Skeletal muscle satellite cell (primary cell): ENCODE data around the gene ANXA6.

Experiments used
- H3K27me3 ChIP-seq: 2 replicates; pipeline ENCODE4 v1.7.0; 2013; ENCODE audit warnings: low read length; ENCODE audit not compliant: control insufficient read depth, insufficient read depth
- H3K36me3 ChIP-seq: 2 replicates; pipeline ENCODE4 v1.7.0; 2013; ENCODE audit warnings: mild to moderate bottlenecking, control low read depth, low read length; ENCODE audit not compliant: insufficient read depth
- H3K4me1 ChIP-seq: 2 replicates; pipeline ENCODE4 v1.7.0; 2013; ENCODE audit warnings: low read length; ENCODE audit not compliant: control insufficient read depth, insufficient read depth
- H3K4me2 ChIP-seq: 2 replicates; pipeline ENCODE4 v1.7.0; 2013; ENCODE audit warnings: mild to moderate bottlenecking, low read length
- H3K4me3 ChIP-seq: 2 replicates; pipeline ENCODE4 v1.7.0; 2013; ENCODE audit warnings: low read length
- H3K9ac ChIP-seq: 2 replicates; pipeline ENCODE4 v1.7.0; 2013; ENCODE audit warnings: mild to moderate bottlenecking, low read depth, low read length, moderate library complexity
- H3K9me3 ChIP-seq: replicated peaks from 2 replicates; pipeline ENCODE4 v1.7.0; 2013; ENCODE audit warnings: mild to moderate bottlenecking, control low read depth, low read length

ANXA6 gene

DNA sequence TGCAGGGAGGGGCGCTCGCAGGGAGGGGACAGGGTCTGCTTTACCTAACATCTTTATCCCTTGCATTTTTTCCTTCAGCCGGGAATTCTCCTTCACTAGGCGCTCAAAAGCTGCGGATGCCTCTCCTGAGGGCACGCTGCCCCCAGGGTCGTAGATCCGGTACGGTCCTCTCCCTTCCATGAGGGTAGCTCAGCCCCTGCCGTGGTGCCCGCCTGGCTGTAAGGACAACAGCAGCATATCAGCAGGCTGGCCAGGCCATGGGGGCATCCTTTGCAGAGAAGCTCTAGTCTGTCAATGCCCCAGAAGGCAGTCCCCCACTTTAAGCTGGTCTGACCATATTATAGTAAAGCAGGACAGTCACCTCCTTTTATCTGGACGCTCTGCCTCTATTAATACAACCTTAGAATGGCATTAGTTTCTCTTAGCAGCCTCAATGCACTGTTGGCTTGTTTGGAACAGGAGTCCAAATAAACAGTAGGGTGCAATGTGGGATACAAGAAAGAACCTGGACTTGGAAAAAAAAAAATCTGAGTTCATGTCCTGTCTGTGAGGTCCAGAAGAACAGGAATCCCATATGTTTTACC lies 92.6 kb downstream of the ANXA6 start:
- no peak overlapping the region for H3K9ac ChIP-seq
- H3K27me3 ChIP-seq: no peaks in the 10 kb centered on the region
- peaks cover 47% of the 10 kb centered on the region for H3K36me3 ChIP-seq
- H3K9me3 ChIP-seq: no peaks in the 10 kb centered on the region
- H3K4me2 ChIP-seq: no peak overlapping the region
- peaks cover 66% of the 10 kb centered on the region for H3K4me1 ChIP-seq
- no peak overlapping the region for H3K4me3 ChIP-seq

- H3K9ac ChIP-seq: peak overlapping the region; percentile 57
- peaks cover 56% of the 10 kb centered on the region for H3K4me1 ChIP-seq
- H3K27me3 ChIP-seq: no peaks in the 10 kb centered on the region
- peak overlapping the region; percentile 75 for H3K4me2 ChIP-seq
- H3K9me3 ChIP-seq: no peaks in the 10 kb centered on the region
- H3K36me3 ChIP-seq: peaks cover 55% of the 10 kb centered on the region
- H3K4me3 ChIP-seq: peak overlapping the region; percentile 51
Measured at GRCh38 chr5:151063142-151063989, 94.2 kb downstream of the ANXA6 start.

DNA sequence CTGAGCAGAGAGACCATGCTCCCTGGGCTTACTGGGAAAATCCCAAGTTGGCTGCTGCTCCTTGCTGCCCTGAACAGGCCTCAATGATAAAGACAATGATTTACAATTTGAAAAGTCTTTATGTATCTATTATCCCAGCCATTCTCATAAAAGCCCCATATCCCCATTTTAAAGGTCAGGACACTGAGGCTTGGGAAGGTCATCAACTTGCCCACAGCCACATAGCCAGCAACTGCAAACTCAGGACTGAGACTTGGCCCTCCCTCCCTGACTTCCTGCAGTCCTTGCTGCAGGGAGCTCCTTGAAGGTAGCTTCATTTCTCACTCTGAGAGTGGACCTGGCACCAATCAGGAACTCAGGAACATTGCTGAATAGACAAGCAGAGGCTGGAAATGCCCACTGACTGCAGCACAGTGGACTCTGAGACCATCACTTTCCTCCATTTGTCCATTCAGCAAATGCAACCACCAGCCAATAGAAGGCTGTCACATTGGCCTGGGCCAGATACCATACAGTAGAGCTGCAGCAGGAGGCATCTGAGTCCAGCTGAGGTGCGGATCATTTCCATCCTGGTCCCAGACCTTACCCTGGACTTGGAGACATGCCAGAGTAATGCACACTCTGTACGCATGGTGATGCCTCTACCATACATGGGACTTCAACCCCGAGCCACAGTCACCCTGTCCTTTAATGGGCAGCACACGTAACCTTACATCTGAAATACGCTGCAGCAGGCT lies 95.0 kb downstream of the ANXA6 start:
- H3K36me3 ChIP-seq: peaks cover 55% of the 10 kb centered on the region
- H3K9me3 ChIP-seq: no peaks in the 10 kb centered on the region
- peak overlapping the region; percentile 10 for H3K9ac ChIP-seq
- peak overlapping the region; percentile 35 for H3K4me3 ChIP-seq
- no peaks in the 10 kb centered on the region for H3K27me3 ChIP-seq
- H3K4me1 ChIP-seq: peaks cover 49% of the 10 kb centered on the region
- peak overlapping the region; percentile 24 for H3K4me2 ChIP-seq

GRCh38 chr5:151060742-151061141 lies 96.8 kb downstream of the ANXA6 start:
- Histone ChIP-seq H3K9ac (no peak overlapping the region), H3K36me3 (peaks cover 62% of the 10 kb centered on the region), H3K4me1 (peaks cover 44% of the 10 kb centered on the region), H3K9me3 (no peaks in the 10 kb centered on the region), H3K4me3 (no peak overlapping the region), H3K27me3 (no peaks in the 10 kb centered on the region), H3K4me2 (no peak overlapping the region)

- Histone ChIP-seq H3K4me3 (no peak overlapping the region), H3K9ac (no peak overlapping the region), H3K4me1 (peaks cover 34% of the 10 kb centered on the region), H3K27me3 (no peaks in the 10 kb centered on the region), H3K9me3 (no peaks in the 10 kb centered on the region), H3K4me2 (no peak overlapping the region), H3K36me3 (peaks cover 78% of the 10 kb centered on the region)
Measured at GRCh38 chr5:151058891-151059489, 98.6 kb downstream of the ANXA6 start.

DNA sequence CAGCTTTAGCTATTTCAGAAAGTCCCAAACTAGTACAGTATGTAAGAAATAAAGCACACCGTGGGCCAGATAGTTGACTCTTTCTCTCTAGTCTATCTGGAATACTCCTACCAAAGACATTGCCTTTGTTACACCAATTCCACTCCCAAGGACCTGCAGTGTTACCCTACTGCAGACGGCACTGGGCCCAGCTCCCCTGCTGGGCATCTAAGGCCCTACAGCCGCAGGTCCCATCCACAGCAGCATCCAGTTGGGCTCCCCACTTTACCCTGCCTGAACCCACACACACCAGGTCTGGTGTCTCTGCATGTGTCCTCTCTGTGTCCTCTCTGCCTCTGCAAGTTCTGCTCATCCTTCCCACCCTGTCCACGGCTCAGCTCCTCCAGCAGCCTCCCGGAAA lies 99.3 kb downstream of the ANXA6 start:
- no peaks in the 10 kb centered on the region for H3K27me3 ChIP-seq
- no peak overlapping the region for H3K9ac ChIP-seq
- peaks cover 28% of the 10 kb centered on the region for H3K4me1 ChIP-seq
- no peak overlapping the region for H3K4me3 ChIP-seq
- H3K4me2 ChIP-seq: no peak overlapping the region
- H3K36me3 ChIP-seq: peaks cover 85% of the 10 kb centered on the region
- H3K9me3 ChIP-seq: no peaks in the 10 kb centered on the region

DNA sequence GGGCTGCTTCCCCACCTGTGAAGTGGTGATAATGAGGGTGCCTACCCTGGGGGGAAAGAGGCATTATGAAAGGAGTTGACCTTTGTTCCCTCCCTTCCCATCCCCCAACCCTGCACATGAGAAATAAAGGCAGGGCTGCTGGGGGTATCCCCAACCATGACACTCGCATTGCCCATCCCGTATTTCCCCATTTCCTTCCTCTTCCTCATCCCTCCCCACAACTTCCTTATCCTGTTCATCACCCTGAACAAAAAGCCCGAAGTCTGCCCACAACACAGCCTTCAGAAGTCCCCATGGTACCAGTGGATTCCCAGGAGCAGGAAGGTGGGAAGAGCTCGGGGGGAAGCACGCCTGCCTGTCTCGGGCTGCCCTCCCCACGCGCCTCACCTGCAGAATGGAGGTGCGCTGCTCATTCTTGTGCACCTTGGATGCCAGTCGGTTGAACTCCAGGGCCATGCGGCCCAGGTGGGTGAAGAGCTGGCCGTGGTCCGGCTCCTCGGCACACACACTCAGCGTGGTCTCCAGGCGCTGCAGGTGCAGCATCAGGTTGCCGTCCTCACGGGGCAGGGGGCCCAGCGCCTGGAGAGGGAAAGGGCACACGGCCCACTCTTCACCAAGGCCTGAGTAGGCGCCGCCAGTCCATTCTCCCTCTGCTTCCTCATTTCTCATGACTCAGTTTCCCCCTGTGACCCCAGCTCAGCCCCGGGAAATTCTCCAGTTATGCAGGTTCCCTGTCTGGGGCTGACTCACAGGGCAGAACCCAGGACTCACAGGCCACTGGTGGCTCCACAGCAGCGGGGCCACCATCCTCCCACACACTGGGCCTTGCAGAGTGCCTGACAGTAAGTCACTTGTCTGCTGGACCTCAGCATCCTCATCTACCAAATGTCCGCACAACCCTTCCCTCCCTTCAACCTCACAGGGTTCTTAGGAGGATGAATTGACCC lies 100.9 kb downstream of the ANXA6 start:
- H3K4me1 ChIP-seq: peaks cover 23% of the 10 kb centered on the region
- no peak overlapping the region for H3K4me3 ChIP-seq
- H3K9me3 ChIP-seq: no peaks in the 10 kb centered on the region
- H3K27me3 ChIP-seq: no peaks in the 10 kb centered on the region
- no peak overlapping the region for H3K4me2 ChIP-seq
- no peak overlapping the region for H3K9ac ChIP-seq
- peaks cover 76% of the 10 kb centered on the region for H3K36me3 ChIP-seq

DNA sequence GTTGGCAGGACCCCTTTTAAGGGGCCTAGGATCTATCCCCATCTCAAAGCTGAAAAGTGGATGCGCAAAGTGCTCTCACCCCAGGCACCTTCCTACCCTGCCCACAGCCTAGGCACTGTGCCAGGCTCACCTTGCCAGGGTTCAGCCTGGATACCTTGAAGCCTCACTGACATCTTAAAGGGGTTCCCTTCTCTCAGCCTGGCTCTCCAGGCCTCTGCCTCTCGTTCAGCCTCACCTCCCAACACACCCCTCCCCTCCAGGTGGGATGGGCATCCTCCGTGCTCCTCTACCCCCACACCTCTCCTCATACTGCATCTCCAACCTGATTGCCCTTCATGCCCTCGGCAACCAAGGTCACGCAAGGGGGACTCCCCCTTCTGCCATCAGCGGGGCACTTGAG lies 102.2 kb downstream of the ANXA6 start:
- H3K4me2 ChIP-seq: no peak overlapping the region
- H3K9ac ChIP-seq: no peak overlapping the region
- H3K4me1 ChIP-seq: peaks cover 17% of the 10 kb centered on the region
- H3K4me3 ChIP-seq: no peak overlapping the region
- H3K36me3 ChIP-seq: peaks cover 75% of the 10 kb centered on the region
- H3K27me3 ChIP-seq: no peaks in the 10 kb centered on the region
- no peaks in the 10 kb centered on the region for H3K9me3 ChIP-seq

- no peaks in the 10 kb centered on the region for H3K9me3 ChIP-seq
- H3K9ac ChIP-seq: no peak overlapping the region
- no peaks in the 10 kb centered on the region for H3K27me3 ChIP-seq
- H3K4me3 ChIP-seq: no peak overlapping the region
- peaks cover 11% of the 10 kb centered on the region for H3K4me1 ChIP-seq
- H3K36me3 ChIP-seq: peaks cover 75% of the 10 kb centered on the region
- H3K4me2 ChIP-seq: no peak overlapping the region
Measured at GRCh38 chr5:151054709-151055108, 102.9 kb downstream of the ANXA6 start.

DNA sequence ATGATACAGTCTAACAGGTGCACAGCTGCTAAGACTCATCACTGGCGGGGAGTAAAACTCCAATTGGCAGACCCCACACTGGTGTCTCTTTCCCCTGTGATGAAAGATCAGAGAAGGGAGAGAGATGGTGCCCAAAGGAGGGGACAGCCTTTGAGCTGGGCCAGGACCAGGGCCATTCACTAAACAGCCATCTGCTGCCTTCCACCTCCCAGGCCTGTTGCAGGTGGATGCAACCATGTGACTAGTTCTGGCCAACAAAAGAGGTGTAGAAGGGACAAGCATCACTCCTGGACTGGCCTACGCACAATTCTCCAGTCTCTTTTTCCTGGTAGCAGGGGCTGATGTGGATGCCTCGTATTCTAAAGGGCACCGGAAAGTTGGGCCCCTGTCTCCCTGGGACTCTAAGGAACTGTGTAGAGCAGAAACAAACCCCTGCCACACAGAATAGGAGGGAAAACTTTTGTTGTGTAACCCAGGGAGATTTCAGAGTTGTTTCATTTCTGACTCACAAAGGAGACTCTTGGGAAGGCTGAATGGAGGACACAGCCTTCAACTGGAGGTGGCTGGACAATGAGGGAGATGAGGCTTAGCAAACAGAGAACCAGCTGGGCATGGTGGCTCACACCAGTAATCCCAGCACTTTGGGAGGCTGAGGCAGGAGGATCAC lies 103.7 kb downstream of the ANXA6 start:
- Histone ChIP-seq H3K4me2 (no peak overlapping the region), H3K4me1 (peaks cover 9% of the 10 kb centered on the region), H3K9ac (no peak overlapping the region), H3K4me3 (no peak overlapping the region), H3K9me3 (no peaks in the 10 kb centered on the region), H3K36me3 (peaks cover 77% of the 10 kb centered on the region), H3K27me3 (no peaks in the 10 kb centered on the region)
